ENCODE results near the gene STAG1. TPM values are rescaled to one million over a fixed set of nuclear protein-coding genes. Genes with fewer than 3 reads are reported as not detected.

Gene STAG1
- total and polyA plus RNA-seq, 2 experiments from 2014 or later, result 9.0 to 21.9 TPM

DNA sequence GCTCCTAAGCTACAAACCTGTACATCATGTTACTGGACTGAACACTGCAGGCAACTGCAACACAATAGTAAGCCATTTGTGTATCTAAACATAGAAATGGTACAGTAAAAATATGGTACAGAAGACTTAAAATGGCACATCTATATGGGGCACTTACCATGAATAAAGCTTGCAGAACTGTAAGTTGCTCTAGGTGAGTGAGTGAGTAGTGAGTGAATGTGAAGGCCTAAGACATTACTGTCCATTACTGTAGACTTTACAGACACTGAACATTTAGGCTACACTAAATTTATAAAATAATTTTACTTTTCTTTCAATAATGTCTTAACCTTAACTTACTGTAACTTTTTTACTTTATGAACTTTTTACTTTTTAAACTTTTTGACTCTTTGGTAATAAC is 76.2 kb downstream of the STAG1 start:
- no peak overlapping the region for H3K27ac ChIP-seq (ENCODE audit: low read depth)
- TF ChIP-seq POLR2AphosphoS5 (IDR thresholded peaks at IDR 0.05; ENCODE audit: low read depth) (no peak), EZH2 (IDR thresholded peaks at IDR 0.05; ENCODE audit: low read depth, unreplicated experiment) (no peak)
- TF ChIP-seq, protein P1, sequence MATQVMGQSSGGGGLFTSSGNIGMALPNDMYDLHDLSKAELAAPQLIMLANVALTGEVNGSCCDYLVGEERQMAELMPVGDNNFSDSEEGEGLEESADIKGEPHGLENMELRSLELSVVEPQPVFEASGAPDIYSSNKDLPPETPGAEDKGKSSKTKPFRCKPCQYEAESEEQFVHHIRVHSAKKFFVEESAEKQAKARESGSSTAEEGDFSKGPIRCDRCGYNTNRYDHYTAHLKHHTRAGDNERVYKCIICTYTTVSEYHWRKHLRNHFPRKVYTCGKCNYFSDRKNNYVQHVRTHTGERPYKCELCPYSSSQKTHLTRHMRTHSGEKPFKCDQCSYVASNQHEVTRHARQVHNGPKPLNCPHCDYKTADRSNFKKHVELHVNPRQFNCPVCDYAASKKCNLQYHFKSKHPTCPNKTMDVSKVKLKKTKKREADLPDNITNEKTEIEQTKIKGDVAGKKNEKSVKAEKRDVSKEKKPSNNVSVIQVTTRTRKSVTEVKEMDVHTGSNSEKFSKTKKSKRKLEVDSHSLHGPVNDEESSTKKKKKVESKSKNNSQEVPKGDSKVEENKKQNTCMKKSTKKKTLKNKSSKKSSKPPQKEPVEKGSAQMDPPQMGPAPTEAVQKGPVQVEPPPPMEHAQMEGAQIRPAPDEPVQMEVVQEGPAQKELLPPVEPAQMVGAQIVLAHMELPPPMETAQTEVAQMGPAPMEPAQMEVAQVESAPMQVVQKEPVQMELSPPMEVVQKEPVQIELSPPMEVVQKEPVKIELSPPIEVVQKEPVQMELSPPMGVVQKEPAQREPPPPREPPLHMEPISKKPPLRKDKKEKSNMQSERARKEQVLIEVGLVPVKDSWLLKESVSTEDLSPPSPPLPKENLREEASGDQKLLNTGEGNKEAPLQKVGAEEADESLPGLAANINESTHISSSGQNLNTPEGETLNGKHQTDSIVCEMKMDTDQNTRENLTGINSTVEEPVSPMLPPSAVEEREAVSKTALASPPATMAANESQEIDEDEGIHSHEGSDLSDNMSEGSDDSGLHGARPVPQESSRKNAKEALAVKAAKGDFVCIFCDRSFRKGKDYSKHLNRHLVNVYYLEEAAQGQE (IDR thresholded peaks at IDR 0.05; ENCODE audit: unreplicated experiment), result no peak
- TF ChIP-seq, protein P2, sequence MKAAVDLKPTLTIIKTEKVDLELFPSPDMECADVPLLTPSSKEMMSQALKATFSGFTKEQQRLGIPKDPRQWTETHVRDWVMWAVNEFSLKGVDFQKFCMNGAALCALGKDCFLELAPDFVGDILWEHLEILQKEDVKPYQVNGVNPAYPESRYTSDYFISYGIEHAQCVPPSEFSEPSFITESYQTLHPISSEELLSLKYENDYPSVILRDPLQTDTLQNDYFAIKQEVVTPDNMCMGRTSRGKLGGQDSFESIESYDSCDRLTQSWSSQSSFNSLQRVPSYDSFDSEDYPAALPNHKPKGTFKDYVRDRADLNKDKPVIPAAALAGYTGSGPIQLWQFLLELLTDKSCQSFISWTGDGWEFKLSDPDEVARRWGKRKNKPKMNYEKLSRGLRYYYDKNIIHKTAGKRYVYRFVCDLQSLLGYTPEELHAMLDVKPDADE (IDR thresholded peaks at IDR 0.05), result no peak

GRCh38 chr3:136675150-136675858 is 76.9 kb downstream of the STAG1 start:
- no peak for ATAC-seq
- Mint-ChIP-seq H3K36me3 (ENCODE audit: low read depth) (no peaks in the 10 kb centered on the region), H3K4me1 (no peaks in the 10 kb centered on the region; the same call in 1 of the 3 replicates), H3K27me3 (ENCODE audit: insufficient read depth, low read depth, poor library complexity) (no peaks in the 10 kb centered on the region), H3K27ac (no peak overlapping the region), H3K9me3 (no peaks in the 10 kb centered on the region), H3K4me3 (no peak overlapping the region)
- H3K4me1 ChIP-seq (ENCODE audit: insufficient read depth), result no peaks in the 10 kb centered on the region
- no peaks in the 10 kb centered on the region for H3K27me3 ChIP-seq (ENCODE audit: insufficient read depth)
- H3F3A ChIP-seq (replicated peaks; ENCODE audit: low read depth), result no peaks in the 10 kb centered on the region
- no peak for DNase-seq (ENCODE audit: low spot score)
- no peaks in the 10 kb centered on the region for H3K9me2 ChIP-seq (ENCODE audit: insufficient read depth)
- H4K20me1 ChIP-seq (replicated peaks; ENCODE audit: insufficient read depth), result no peaks in the 10 kb centered on the region
- peaks cover 73% of the 10 kb centered on the region for H3K79me2 ChIP-seq (replicated peaks; ENCODE audit: insufficient read depth)
- no peaks in the 10 kb centered on the region for H3K36me3 ChIP-seq (ENCODE audit: insufficient read depth)
- H3K27ac ChIP-seq (ENCODE audit: low read depth), result no peak overlapping the region
- H3K4me3 ChIP-seq, result no peak overlapping the region
- H2AFZ ChIP-seq, result no peak overlapping the region
- no peak overlapping the region for H3K4me2 ChIP-seq
- no peak for TF ChIP-seq ZNF462 (CRISPR knock-in tag; IDR thresholded peaks at IDR 0.05)
- TF ChIP-seq STAT1 (IDR thresholded peaks at IDR 0.05; ENCODE audit: unreplicated experiment), result no peak
- TF ChIP-seq, protein P2 (IDR thresholded peaks at IDR 0.05), result no peak
- TF ChIP-seq CREB1 (CRISPR knock-in tag; IDR thresholded peaks at IDR 0.05; ENCODE audit: low read depth), result no peak
- TF ChIP-seq ZNF114 (CRISPR knock-in tag; IDR thresholded peaks at IDR 0.05), result no peak
- no peak for TF ChIP-seq NANOG (IDR thresholded peaks at IDR 0.05; ENCODE audit: borderline replicate concordance)

More for the DNA sequence above, 76.2 kb downstream of the STAG1 start:
- Histone ChIP-seq H4K20me1 (replicated peaks; ENCODE audit: insufficient read depth) (no peaks in the 10 kb centered on the region), H3K4me1 (ENCODE audit: insufficient read depth) (no peaks in the 10 kb centered on the region), H3K79me2 (replicated peaks; ENCODE audit: insufficient read depth) (peaks cover 70% of the 10 kb centered on the region), H3K9me2 (ENCODE audit: insufficient read depth) (no peaks in the 10 kb centered on the region), H3F3A (replicated peaks; ENCODE audit: low read depth) (no peaks in the 10 kb centered on the region), H3K4me3 (no peak overlapping the region), H3K36me3 (ENCODE audit: insufficient read depth) (no peaks in the 10 kb centered on the region), H2AFZ (no peak overlapping the region), H3K27me3 (ENCODE audit: insufficient read depth) (no peaks in the 10 kb centered on the region), H3K4me2 (no peak overlapping the region)
- ATAC-seq (no peak), DNase-seq (ENCODE audit: low spot score) (no peak)
- H3K27me3 Mint-ChIP-seq (ENCODE audit: insufficient read depth, low read depth, poor library complexity), result no peaks in the 10 kb centered on the region
- no peaks in the 10 kb centered on the region for H3K36me3 Mint-ChIP-seq (ENCODE audit: low read depth)
- no peak overlapping the region for H3K4me3 Mint-ChIP-seq
- no peak overlapping the region for H3K27ac Mint-ChIP-seq
- H3K9me3 Mint-ChIP-seq, result no peaks in the 10 kb centered on the region
- no peaks in the 10 kb centered on the region; the same call in 1 of the 3 replicates for H3K4me1 Mint-ChIP-seq
